ENCODE measurements around the gene PLEKHG7.

DNA sequence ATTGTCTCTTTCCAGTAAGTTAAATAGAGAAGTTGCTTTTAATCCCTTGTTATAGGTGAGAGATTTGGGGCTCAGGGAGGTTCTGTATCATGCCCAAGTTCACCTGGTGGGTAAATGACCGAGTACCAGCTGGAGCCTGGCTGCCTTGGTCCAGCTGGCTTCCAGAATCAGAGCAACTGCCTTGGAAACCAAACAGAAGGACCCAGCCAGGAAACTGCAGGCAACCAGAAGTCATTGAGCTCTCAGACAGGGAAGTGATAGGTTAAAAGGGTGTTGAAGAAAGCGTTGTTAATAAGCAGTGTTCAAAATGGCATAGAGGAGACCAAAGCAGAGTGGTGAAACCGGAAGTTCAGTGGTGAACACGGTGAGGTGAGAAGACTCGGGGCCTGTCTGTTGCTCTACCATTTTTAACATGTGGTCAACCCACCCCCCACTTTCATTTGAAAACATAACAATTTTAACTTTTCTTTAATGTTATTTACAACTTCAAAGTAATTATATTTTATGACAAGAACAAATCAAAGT is 54.9 kb downstream of the PLEKHG7 start:
- TF ChIP-seq JUND (IDR thresholded peaks at IDR 0.05), result no peak
- TF ChIP-seq, protein P1, sequence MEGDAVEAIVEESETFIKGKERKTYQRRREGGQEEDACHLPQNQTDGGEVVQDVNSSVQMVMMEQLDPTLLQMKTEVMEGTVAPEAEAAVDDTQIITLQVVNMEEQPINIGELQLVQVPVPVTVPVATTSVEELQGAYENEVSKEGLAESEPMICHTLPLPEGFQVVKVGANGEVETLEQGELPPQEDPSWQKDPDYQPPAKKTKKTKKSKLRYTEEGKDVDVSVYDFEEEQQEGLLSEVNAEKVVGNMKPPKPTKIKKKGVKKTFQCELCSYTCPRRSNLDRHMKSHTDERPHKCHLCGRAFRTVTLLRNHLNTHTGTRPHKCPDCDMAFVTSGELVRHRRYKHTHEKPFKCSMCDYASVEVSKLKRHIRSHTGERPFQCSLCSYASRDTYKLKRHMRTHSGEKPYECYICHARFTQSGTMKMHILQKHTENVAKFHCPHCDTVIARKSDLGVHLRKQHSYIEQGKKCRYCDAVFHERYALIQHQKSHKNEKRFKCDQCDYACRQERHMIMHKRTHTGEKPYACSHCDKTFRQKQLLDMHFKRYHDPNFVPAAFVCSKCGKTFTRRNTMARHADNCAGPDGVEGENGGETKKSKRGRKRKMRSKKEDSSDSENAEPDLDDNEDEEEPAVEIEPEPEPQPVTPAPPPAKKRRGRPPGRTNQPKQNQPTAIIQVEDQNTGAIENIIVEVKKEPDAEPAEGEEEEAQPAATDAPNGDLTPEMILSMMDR (IDR thresholded peaks at IDR 0.05 in 2 of 3, conservative IDR thresholded peaks at IDR 0.05 in 1 of 3; ENCODE audit: borderline replicate concordance in 1 of 3, insufficient read depth in 1 of 3, low read depth in 2 of 3, low read length in 2 of 3), result no peak
- TF ChIP-seq SIN3A (IDR thresholded peaks at IDR 0.05; ENCODE audit: low read depth), result no peak
- TF ChIP-seq CBX3 (IDR thresholded peaks at IDR 0.05; ENCODE audit: low read depth), result no peak
- TF ChIP-seq POLR2A (IDR thresholded peaks at IDR 0.05; ENCODE audit: borderline replicate concordance, extremely low read depth, insufficient read depth, insufficient read length), result no peak
- no peak for TF ChIP-seq POLR2AphosphoS5 (IDR thresholded peaks at IDR 0.05; ENCODE audit: low read depth, low read length)
- TF ChIP-seq RAD21 (IDR thresholded peaks at IDR 0.05; ENCODE audit: low read depth), result no peak
- no peak for TF ChIP-seq YY1 (IDR thresholded peaks at IDR 0.05; ENCODE audit: extremely low read depth, insufficient replicate concordance, low read depth, low read length)
- TF ChIP-seq CEBPB (IDR thresholded peaks at IDR 0.05; ENCODE audit: low read depth), result no peak
- TF ChIP-seq FOSL1 (IDR thresholded peaks at IDR 0.05; ENCODE audit: low read depth), result no peak
- no peak for TF ChIP-seq EZH2phosphoT487 (IDR thresholded peaks at IDR 0.05; ENCODE audit: borderline replicate concordance)

Data from HCT116 (cell line).